Measurements from ENCODE around the gene PDZD7. TPM values are rescaled to one million over a fixed set of nuclear protein-coding genes. Genes with fewer than 3 reads are reported as not detected.

Gene PDZD7
- total and polyA plus RNA-seq, 9 of the 15 experiments (the other 6 are each of a cell fraction or from before 2014, with no cell fraction given), result 0.04 to 0.24 (median 0.08) TPM; not detected in 3

- TF ChIP-seq CTCF (IDR thresholded peaks at IDR 0.05 in 2 of 3, conservative IDR thresholded peaks at IDR 0.05 in 1 of 3; ENCODE audit: insufficient read depth in 2 of 3, low read depth in 1 of 3, low read length in 3 of 3), result peak; percentile 69 to 82 (median 72)
- 0 out of 2 replicates have a peak, but pooled peaks have one; percentile 25 for TF ChIP-seq SMC3 (conservative IDR thresholded peaks at IDR 0.05; ENCODE audit: insufficient read depth, low read depth, low read length)
- TF ChIP-seq JUND (IDR thresholded peaks at IDR 0.05; ENCODE audit: borderline replicate concordance, low read depth, low read length), result 0 out of 2 replicates have a peak, but pooled peaks have one; percentile 10
- no peak for TF ChIP-seq JUND (tag; IDR thresholded peaks at IDR 0.05; ENCODE audit: borderline replicate concordance, low read depth, low read length)
- no peak for TF ChIP-seq NRF1 (conservative IDR thresholded peaks at IDR 0.05 in 1 of 2, IDR thresholded peaks at IDR 0.05 in 1 of 2)
- peak; percentile 45; the same call in 1 of the 2 replicates for TF ChIP-seq MYNN (IDR thresholded peaks at IDR 0.05)
- no peak for TF ChIP-seq MYNN (CRISPR knock-in tag; IDR thresholded peaks at IDR 0.05)
- no peak for TF ChIP-seq SMAD2 (IDR thresholded peaks at IDR 0.05; ENCODE audit: low read depth, low read length)
- no peak for TF ChIP-seq TEAD2 (tag; IDR thresholded peaks at IDR 0.05)
- no peak for TF ChIP-seq HMGXB4 (CRISPR knock-in tag; IDR thresholded peaks at IDR 0.05)
- no peak for TF ChIP-seq E4F1 (CRISPR knock-in tag; IDR thresholded peaks at IDR 0.05; ENCODE audit: borderline replicate concordance)
- TF ChIP-seq POLR2B (IDR thresholded peaks at IDR 0.05; ENCODE audit: low read depth, partially characterized antibody), result no peak
- no peak for TF ChIP-seq MTA1 (IDR thresholded peaks at IDR 0.05; ENCODE audit: borderline replicate concordance)
- no peak for TF ChIP-seq DACH1 (IDR thresholded peaks at IDR 0.05; ENCODE audit: partially characterized antibody)
- TF ChIP-seq ZNF134 (CRISPR knock-in tag; conservative IDR thresholded peaks at IDR 0.05), result no peak
- TF ChIP-seq CREM (IDR thresholded peaks at IDR 0.05; ENCODE audit: low read depth), result peak; percentile 20; the same call in 1 of the 2 replicates
- peak; percentile 17 for TF ChIP-seq CTCFL (IDR thresholded peaks at IDR 0.05; ENCODE audit: borderline replicate concordance, insufficient read depth, low read depth, low read length, poor library complexity, severe bottlenecking)
- no peak for TF ChIP-seq ZNF212 (CRISPR knock-in tag; IDR thresholded peaks at IDR 0.05)
- peak; percentile 82 for TF ChIP-seq ZKSCAN1 (IDR thresholded peaks at IDR 0.05; ENCODE audit: low read depth, low read length)
- no peak for TF ChIP-seq ZNF583 (CRISPR knock-in tag; IDR thresholded peaks at IDR 0.05)
- TF ChIP-seq C11orf30 (IDR thresholded peaks at IDR 0.05; ENCODE audit: low read depth), result no peak
Observed at GRCh38 chr10:101012525-101013364, 18.2 kb downstream of the PDZD7 start (continued).
